HG03432 (cell line): ENCODE data around the gene UHMK1.
A peak's percentile ranks its signal among the peaks of the same experiment; 100 is the strongest.

Experiments used
- ATAC-seq: cut with Tn5 transposase; IDR thresholded peaks from one replicate; pipeline ENCODE4 v1.9.1; 2021; ENCODE audit warnings: mild to moderate bottlenecking, moderate library complexity; ENCODE audit not compliant: unreplicated experiment

Gene UHMK1

DNA sequence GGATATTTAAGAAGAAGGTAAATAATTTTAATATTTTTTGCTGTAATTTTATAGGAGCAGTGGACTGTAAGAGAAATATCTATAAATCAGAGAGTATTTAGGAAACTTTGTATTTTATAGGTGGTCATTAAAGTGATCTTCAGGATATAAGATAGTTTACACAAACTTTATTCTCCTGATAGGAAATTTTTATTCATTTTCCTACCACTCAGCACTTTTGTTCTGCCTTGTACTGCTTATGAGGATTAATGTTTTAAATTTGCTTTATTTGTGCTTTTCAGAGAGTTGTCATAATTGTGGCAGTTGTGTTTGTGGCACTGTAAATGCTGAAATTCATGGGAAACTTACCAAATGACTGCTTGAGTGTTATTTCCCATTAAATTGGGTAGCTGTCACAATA, 29.7 kb downstream of the UHMK1 start:
- no peak for ATAC-seq

DNA sequence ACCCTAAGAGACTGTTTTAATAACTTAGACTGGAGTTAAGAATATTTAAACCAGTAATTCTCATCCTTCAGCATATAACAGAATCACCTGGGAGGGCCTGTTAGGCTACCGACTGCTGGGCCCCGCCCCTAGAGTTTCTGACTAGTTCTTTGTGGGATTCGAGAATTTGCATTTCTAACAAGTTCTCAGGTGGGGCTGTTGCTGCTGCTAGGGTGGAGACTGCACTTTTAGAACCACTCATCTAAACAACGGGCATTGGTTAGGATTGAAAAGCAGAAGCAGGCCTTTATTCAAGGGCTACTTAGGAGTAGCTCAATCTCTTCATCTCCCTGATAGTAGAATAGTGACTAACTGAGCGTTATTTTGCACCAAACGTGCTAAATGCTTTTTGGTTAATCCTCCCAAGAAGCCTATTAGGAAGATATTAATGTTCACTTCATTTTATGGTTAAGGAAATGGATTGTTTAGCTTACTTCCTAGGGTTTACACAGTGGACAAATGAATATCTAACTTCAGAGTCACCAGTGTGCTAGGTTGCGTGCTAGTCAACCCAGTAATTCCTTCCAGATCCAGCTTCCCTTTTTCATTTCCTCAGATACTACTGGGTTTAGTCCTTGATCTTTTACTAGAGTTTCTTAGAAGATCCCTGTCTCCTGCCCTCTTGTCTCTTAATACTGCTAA, 32.8 kb downstream of the UHMK1 start:
- peak; percentile 96 for ATAC-seq

DNA sequence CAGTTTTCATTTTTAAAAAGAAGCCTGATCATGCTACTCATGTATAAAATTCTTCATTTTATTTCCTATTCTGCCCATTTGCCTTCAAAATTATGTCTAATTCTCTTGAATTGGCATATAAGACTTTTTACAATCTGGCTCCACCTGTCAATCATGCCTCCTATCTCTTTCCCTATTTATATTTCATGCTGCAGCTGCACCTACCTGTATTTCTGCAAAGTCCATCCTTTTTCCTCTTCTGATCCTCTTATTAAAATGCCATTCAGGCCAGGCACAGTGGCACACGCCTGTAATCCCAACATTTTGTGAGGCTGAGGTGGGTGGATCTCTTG, 33.3 kb downstream of the UHMK1 start:
- no peak for ATAC-seq

DNA sequence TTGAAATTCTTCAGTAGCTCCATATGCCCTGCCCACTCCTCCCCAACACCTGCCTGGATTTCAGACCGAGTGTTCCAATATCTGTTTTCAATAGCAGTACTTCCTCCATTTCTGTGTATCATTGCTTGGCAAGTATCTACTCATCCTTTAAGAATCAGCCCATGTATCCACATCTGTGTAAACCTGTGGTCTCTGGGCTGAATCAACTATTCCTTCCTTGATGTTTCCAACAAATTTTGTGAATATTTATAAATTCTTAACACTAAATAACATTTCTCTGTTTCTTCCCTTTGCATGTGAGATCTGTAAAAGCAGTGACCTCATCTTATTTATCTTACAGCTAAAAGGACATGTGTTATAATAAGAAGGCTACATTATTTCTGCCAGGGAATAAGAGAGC, 37.9 kb downstream of the UHMK1 start:
- no peak for ATAC-seq

DNA sequence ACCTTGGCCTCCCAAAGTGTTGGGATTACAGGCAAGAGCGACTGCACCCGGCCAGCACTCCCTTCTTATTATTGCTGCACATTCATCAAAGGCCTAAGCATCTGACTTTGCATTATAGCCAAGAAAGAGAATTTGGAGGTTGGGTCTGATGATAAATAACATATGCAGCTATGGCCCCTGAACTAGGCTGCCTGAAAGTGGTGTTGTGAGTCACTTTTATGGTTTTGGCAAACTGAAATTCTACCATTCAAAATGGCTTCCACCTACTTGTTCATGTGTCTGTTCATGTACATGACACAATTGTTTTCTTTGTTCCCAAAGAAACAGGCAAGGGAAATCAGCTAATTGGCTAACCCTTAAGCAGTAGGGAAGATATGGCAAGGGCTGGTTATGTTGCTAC, 38.9 kb downstream of the UHMK1 start:
- ATAC-seq, result no peak

DNA sequence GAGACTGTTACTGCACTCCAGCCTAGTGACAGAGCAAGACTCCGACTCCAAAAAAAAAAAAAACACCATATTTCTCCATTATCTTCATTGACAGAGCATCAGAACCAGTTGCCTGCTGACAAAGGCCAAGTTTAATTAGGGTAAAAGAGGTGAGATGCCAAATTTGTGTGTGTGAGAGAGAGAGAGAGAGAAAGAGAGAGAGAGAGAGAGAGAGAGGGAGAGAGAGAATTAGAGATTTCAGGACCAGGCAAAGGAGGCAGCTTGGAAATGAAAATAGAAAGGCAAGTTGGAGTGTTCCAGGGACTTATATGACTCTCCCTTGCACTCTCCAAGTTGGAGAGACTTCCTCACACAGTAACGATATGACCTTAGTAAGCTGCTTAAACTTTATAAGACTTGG, 39.6 kb downstream of the UHMK1 start:
- no peak for ATAC-seq

DNA sequence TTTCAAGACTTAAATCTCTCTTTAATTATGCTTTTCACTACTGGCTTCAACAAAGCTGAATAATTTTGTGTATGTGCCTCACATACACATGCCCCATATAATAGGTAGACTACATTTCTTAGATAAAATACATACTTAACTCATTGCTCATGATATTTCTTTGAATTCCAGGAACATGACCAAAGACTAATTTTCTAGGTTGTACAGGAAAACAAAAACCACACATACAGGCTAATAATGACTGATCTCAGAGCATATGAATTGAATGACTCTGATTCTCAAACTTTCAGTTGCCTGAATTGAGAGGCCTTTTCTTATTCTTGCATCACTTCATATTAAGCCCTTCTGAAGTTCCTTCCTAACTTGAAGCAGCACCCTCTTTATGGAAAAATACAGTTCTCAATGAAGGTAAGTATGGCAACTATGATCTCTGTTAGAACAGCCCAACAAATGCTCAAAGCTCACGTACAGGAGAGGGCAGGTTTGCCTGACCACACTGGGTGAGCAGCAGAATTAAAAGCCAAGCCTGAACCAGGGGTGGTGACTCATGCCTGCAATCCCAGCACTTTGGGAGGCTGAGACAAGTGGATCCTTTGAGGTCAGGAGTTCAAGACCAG, 41.3 kb downstream of the UHMK1 start:
- no peak for ATAC-seq

DNA sequence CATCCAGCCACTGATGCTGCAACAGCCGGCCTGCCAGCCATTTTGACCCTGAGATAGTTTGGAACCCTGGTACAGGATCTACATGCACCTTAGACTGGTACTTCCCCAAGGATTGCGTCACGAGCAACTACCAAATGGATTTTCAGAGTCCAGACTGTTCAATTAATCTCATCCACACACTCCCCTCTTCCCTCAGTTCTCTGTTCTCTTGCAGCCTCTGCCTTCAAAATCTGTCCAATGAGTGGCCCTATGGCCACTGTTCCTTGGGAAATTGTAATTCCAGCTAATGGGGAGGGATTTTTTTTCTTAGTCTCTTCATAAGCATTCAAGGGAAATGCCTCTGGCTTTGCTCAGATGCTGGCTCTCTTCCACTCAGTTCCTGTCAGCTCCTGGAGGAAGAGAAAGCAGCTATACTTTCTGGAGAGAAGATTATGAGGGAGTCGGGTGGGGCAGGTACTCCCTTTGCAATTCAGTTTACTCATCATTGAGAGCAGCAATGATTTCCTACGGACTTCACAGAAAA, 44.1 kb downstream of the UHMK1 start:
- ATAC-seq, result no peak

DNA sequence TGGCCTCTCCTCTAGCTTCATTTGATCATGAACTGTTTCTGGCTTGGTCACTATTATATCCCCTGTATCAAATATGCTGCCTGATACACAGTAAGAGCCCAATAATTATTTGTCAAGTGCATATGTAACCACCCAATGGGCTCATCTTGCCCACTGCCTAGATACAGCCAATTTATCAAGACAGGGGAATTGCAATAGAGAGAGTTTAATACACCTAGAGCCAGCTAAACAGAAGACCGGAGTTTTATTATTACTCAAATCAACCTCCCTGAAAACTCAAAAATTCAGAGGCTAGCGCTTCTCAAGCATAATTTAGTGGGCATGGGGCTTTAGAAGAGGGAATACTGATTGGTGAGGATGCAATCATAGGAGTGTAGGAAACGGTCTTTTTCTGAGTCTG, 45.6 kb downstream of the UHMK1 start:
- ATAC-seq, result no peak

DNA sequence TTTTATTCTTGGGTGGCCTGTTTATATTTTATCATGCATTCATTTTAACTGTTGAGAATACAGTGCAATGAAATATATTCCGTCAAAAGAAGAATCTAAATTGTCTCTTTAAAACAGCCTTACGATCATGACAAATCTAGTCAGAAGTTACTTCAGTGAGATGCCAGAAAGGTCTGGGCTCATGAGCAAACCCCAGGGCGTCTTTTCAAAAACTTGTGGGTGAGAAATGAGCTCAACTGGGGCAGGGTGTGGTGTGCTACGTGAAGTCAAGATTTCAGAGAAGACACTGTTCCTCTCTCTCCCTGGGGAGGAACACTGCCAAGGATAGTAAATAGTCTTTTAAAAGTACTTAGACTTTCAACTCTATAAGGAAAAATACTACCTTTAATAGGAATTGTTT, 50.6 kb downstream of the UHMK1 start:
- no peak for ATAC-seq

DNA sequence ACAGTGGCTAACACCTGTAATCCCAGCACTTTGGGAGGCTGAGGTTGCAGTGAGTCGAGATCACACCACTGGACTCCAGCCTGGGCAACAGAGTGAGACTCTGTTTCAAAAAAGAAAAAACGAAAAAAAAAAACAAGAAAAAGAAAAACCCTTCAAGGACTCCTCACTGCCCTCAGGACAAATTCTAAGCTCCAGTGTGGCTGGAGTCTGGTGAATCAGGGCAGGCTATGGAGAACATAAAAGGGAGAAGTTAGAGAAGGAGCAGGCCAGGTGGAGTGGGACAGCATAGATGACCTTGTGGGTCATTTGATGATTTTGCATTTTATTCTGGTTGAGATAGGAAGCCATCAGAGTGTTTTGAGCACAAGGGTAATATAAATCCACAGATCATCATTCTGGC, 51.4 kb downstream of the UHMK1 start:
- no peak for ATAC-seq

DNA sequence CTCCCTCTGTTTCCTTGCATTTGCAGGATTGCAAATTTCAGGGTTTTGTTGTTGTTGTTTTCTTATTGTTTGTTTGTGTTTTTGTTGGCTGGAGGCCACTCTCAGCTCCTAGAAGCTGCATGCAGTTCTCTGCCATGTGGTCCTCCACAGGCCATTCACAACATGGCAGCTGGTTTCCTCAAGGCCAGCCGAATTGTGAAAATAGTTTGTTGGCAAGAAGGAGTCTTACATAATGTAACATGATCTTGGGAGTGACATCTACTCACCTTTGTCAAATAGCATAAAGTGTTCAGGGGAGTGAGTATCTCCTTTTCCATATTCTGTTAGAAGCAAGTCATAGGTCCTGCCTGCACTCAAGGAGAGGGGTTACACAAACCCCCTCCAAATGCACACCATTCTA, 53.3 kb downstream of the UHMK1 start:
- no peak for ATAC-seq

DNA sequence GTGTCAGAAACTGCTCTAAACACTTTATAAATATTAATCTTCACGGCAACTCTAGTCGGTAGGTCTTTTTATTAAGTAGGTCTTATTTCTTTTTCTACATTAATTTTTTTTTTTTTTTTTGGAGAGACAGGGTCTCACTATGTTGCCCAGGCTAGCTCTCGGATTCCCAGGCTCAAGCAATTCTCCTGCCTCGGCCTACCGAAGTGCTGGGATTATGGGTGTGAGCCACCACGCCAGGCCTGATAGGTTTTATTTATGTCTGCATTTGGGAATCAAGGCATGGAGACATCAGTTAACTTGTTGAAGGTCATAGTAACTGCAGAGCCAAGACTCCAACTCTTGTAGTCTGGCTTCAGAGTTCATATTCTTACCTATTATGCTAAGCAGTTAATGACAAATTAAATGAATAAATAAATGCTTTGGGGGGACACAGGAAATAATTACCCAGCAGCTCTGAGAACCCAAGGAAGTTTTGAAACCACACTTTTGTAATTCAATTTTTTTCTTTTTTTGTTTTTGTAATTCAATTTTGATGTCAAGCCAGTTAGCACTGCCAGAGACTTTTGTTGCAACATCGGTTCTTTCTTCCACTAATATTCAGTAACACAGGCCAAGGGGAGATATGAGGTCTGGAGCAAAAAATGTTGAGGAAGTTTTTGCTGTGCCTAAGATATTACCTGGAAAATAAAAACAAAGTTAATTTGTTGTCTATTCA, 54.5 kb downstream of the UHMK1 start:
- ATAC-seq, result no peak

DNA sequence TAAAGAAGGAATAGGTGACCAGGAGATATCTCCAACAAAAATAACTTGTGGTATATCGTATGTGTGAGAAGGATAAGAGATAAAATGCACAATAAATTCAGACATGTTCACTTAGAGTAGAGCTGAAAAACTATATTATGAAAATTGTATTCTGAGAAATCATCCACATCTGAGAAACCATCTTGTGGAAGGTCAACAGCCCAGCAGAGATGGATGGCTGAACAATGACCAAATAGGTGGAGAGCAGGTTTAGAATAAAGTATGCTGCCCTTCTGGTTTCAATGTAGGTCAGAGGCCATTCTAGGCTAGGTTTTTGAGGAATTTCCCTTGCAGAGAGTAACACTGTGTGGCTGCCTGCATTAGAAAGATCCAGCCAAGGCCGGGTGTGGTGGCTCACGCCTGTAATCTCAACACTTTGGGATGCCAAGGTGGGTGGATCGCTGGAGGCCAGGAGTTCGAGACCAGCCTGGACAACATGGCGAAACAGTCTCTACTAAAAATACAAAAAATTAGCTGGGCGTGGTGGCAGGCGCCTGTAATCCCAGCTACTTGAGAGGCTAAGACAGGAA, 55.1 kb downstream of the UHMK1 start:
- ATAC-seq, result no peak

DNA sequence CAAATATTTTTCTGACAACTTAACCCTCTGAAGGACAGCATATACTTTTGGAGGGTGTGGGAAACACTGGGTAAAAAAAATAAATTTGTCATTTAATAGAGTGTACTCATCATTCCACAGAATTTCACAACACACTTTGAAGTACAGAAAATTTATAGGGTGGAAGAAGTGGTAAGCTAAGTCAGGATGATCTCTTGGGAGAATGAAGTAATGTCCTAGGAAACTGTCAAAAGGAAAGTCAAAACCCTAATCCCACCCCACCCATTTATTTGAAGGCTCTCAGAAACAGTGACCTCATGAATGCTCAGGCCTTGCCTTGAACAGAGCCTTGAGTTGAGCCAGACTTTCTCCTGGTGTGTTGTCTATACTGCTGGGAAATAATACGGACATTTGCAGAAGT, 56.6 kb downstream of the UHMK1 start:
- no peak for ATAC-seq

DNA sequence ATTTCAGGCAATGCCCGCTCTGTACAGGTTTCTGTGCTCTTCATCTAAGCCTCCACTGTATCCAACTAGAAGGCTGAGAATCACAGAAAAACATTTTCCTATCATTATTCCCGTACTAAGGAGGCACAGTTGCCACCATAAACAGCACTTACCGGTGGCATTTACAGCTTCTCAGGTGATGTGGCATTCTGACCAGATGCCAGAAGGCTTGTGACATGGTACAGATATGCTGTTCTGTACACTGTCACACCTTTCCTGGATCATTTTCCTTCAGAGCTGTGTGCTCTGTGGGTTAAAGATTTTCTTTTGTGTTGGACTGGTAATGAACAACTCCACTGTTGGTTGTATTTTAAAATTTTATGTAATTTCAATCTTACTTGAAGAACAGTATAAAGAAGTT, 59.9 kb downstream of the UHMK1 start:
- ATAC-seq, result no peak

DNA sequence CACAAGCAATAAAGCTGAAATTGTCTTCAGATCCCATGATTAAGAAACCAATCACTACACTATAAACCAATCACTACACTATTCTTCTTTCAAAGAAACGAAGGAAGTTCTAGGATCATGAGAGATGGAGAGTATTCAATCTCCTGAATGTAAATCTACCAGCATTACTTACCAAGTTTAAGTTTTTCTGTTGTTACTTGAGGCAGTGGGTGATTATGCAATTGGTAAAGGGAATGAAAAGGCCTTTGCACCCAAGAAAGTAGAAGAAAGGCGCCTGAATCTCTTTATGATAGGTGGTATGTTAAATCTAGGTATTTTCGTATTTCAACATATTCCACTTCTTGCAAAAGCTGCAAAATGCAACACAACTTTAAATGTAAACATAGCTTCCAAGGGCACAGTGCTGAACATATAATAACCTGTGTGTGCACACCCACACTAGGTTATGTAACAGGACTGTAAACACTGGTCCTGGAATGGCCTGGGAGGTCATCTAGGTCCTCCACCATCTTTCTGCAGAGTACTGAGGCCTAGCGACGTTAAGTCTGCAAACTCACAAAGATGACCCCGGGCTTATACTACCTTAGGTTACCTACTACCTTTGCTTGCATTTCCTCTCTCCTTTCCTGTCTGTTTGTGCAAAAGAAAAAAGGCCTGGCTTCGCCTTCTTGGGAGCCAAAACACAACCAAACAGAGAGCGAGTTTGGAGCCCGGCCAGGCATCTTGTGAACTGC, 62.9 kb downstream of the UHMK1 start:
- ATAC-seq, result no peak

DNA sequence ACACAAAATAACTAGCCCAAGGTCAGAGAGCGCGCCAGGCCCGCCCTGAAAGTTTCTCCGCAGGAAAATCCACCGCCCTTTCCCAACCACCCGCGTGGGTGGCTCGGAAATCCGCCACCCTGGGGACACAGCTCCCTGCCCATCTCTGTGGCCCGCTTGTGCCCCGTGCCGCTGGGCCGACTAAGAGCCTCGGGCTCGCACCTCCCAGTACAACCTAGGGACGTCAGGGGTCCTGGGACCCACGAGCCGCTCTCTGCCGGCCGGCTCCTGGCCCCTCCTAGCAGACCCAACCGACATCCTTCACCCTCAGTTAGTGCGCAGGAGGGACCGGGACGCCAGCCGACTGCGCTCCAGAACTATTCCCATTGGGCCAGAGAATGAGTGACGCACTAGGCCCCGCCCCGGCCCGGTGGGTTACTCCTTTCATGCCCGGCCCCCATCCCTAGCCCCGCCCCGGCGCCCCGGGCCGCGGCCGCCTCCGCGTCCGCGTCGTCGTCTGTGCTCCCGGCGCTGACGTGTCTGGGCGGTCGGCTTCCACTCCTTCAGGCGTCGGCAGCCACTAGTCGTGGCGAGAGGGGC, 63.5 kb downstream of the UHMK1 start:
- peak; percentile 95 for ATAC-seq

DNA sequence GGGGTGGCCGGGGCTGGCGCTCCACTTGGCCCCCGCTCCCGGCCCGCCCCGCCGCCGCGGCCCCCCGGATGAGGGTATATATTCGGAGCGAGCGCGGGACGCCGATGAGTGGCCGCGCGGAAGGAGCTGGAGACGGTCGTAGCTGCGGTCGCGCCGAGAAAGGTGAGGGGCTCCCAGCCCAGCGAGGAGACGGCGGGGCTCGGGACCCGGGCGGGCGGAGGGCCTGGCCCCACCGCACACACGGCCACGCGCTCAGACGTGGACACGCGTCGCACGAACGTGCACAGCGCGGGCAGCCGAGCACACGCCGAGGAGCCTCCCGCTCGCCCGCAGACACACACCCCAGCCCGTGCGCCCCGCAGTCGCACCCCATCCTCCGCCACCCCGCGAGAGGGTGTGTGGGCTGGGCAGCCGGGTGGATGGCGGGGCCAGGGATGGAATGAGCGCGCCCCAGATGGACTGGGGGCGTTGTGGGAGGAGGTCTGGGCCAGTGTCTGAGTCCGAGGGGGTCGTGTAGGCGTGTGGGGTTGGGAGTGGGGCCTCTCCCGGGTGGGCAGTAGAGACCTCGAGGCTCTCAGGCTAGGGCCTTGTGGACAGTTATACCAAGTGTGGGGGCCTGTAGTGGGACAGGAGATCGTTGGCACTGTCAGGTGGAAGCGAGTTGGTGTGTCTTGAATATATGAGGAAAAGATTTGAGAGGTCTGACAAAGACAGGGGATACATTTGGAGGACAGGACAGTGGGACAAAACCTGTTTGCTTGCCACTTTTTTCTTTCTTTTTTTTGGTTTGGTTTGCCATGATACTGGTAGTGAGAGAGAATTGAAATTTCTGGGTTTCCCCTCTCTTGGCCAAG, 64.2 kb downstream of the UHMK1 start, which contains the start of gene UAP1:
UAP1 (plus strand) TSS at position 107 of the 854 bp plus-strand sequence. CDS start 4,347 bp downstream, outside the sequence.
- ATAC-seq, result peak; percentile 43

DNA sequence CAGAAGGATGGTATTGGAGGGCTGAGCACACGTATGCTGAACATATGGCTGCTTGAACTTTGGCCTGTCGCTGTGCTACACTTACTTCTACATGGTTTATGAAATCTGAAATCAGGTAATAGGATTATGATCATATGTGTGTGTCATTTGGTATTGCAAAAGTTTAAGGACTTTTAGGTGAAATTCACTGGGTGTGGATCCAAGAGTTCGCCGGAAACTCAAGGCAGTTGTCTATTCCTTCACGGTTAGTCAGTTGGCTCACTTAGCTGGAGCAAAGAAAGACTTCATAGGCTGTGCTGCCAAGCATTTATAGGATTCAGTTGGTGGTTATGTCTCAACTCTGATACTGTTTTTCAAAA, 64.8 kb downstream of the UHMK1 start:
- ATAC-seq, result no peak
